Epithelial cell of proximal tubule (primary cell): ENCODE results near the gene ALMS1. TPM values are rescaled to one million over a fixed set of nuclear protein-coding genes. Genes with fewer than 3 reads are reported as not detected.

ENCODE experiments used
- DNase-seq: peaks from one replicate; pipeline ENCODE4 v3.0.0-alpha.2; 2011; ENCODE audit warnings: low read depth
- H3K4me3 ChIP-seq: 2 replicates; pipeline ENCODE4 v1.5.1; 2011; ENCODE audit warnings: low read depth, mild to moderate bottlenecking, low read length
- total RNA-seq: library from RNA; depleted of rRNA; stranded (reverse); fragments of >200 nt; gene quantifications from 2 replicates; pipeline ENCODE4 v1.2.3, GENCODE V29; 2015
- TF ChIP-seq, protein P1 (sequence below): conservative IDR thresholded peaks from 2 replicates; pipeline ENCODE4 v1.5.1; 2012; ENCODE audit warnings: low read depth, mild to moderate bottlenecking, low read length

ALMS1 gene
- total RNA-seq, 1 donor from 2014 or later: 16.3 TPM

DNA sequence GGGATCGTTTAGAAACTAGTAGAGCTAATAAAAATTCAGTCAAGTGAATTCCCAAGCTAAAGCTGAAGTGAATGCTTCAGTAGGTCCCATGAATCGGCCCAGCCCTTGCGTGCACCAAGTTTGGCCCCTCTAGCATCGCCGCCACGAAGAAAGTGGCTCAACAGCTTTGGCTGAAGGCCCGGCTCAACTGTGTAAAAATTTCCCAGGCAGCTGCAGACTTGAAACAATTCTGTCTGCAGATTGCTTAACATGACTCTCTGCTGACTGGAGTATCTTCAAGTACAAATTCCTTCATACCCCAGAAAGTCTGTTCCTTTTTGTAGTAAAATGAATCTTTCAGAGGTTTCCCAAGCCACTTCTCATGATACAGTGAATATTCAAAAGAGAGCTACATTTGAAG lies 32.7 kb downstream of the ALMS1 start:
- peak; percentile 39 for DNase-seq
- H3K4me3 ChIP-seq: no peak overlapping the region
- TF ChIP-seq, protein P1, sequence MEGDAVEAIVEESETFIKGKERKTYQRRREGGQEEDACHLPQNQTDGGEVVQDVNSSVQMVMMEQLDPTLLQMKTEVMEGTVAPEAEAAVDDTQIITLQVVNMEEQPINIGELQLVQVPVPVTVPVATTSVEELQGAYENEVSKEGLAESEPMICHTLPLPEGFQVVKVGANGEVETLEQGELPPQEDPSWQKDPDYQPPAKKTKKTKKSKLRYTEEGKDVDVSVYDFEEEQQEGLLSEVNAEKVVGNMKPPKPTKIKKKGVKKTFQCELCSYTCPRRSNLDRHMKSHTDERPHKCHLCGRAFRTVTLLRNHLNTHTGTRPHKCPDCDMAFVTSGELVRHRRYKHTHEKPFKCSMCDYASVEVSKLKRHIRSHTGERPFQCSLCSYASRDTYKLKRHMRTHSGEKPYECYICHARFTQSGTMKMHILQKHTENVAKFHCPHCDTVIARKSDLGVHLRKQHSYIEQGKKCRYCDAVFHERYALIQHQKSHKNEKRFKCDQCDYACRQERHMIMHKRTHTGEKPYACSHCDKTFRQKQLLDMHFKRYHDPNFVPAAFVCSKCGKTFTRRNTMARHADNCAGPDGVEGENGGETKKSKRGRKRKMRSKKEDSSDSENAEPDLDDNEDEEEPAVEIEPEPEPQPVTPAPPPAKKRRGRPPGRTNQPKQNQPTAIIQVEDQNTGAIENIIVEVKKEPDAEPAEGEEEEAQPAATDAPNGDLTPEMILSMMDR: no peak

DNA sequence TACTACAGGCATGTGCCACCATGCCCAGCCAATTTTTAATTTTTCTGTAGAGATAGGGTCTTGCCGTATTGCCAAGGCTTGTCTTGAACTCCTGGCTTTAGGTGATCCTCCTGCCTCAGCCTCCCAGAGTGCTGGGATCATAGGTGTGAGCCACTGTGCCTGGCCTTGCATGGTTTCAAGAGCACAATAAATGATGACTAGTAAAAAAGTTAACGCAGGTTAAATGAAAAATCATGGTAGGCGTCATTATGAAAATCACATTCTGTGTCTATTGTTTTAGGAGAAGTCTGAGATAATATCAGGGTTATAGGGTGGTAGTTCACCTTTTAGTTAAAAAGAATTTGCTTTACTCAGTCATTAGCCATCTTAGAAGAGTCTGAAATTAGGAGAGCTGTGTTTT lies 38.3 kb downstream of the ALMS1 start:
- DNase-seq: no peak
- TF ChIP-seq, protein P1: no peak
- no peak overlapping the region for H3K4me3 ChIP-seq

DNA sequence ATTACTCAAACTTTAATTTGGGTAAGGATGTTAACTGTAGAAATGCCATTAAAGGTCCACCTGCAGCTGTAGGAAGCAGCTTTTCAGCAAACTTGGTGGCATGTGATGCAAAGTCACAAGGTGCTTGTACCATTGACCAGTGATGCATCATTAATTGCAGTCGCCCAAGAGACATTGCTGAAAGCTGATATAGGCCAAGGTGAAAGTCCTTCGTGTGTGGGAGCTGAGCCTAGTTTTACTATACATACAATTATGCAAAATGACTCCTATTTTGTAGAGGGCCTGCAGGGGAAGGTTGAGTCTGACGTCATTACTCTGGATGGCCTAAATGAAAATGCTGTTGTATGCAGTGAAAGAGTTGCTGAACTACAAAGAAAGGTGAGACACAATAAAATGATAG lies 40.5 kb downstream of the ALMS1 start:
- TF ChIP-seq, protein P1: no peak
- DNase-seq: no peak
- H3K4me3 ChIP-seq: no peak overlapping the region

DNA sequence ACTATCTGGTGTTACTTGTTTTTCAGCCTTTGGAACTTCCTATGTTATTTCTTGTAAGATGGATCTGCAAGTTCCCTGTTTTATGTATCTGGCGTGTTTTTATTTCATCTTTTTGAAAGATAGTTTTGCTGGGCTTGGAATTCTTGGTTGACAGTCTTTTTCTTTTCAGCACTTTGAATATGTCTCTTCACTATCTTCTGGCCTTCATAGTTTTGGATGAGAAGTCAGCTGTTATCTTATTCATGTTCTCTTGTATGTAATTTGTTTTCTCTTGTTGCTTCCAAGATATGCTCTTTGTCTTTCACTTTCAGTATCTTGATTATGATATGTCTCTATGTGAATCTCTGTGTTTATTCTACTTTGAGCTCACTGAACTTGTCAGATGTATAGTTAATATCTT lies 50.4 kb downstream of the ALMS1 start:
- TF ChIP-seq, protein P1: no peak
- DNase-seq: no peak
- H3K4me3 ChIP-seq: no peak overlapping the region

DNA sequence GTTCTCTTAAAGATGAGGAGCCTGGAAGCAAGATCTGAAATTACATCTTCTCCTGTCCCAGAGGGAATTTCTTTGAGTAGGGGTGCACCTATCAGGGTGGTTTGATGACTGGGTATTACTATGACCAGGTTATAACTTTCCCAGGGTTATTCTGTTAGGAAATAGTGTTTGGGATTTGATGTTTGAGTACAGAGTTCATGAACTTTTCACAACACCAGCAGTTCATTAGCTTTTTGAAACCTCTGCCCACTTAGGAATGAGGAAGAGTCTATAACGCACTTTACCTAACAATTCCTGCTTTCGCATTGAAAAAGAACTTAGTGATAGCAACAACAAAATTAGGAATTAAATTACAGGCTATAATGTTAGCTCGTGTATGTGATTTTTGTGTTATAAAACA lies 58.6 kb downstream of the ALMS1 start:
- no peak overlapping the region for H3K4me3 ChIP-seq
- TF ChIP-seq, protein P1: no peak
- no peak for DNase-seq

DNA sequence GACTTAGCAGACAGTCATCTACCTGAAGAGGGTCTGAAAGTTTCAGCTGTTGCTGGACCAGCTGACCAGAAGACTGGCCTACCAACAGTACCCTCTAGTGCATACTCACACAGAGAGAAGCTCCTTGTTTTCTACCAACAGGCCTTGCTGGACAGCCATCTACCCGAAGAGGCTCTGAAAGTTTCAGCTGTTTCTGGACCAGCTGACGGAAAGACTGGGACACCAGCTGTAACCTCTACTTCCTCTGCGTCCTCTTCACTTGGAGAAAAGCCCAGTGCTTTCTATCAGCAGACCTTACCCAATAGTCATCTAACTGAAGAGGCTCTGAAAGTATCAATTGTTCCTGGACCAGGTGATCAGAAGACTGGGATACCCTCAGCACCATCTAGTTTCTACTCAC lies 63.2 kb downstream of the ALMS1 start:
- no peak overlapping the region for H3K4me3 ChIP-seq
- TF ChIP-seq, protein P1: no peak
- DNase-seq: no peak

DNA sequence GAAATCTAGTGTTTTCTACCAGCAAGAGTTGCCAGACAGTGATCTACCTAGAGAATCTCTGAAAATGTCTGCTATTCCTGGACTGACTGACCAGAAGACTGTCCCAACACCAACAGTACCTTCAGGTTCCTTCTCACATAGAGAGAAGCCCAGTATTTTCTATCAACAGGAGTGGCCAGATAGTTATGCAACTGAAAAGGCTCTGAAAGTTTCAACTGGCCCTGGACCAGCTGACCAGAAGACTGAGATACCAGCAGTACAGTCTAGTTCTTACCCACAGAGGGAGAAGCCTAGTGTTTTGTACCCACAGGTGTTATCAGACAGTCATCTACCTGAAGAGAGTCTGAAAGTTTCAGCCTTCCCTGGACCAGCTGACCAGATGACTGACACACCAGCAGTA lies 63.8 kb downstream of the ALMS1 start:
- TF ChIP-seq, protein P1: no peak
- DNase-seq: no peak
- H3K4me3 ChIP-seq: no peak overlapping the region
